ENCODE data around the gene F8. TPM values are rescaled to one million over a fixed set of nuclear protein-coding genes. Genes with fewer than 3 reads are reported as not detected.

F8 gene
- total RNA-seq, 1 experiment from 2014 or later, result 1.9 TPM

Other genes starting within 250 kb of the F8 start
- gene MPP1, start 217.2 kb downstream of the F8 start, total RNA-seq (2014; rRNA removed; shearing (Covaris generic)), result 13.8 and 14.3 TPM in 2 replicates
- gene SMIM9, start 188.1 kb downstream of the F8 start, total RNA-seq (2014; rRNA removed; shearing (Covaris generic)), result not detected in 2 replicates
- 8.9 and 9.5 TPM in 2 replicates for gene F8A1, start 136.4 kb downstream of the F8 start, total RNA-seq (2014; rRNA removed; shearing (Covaris generic))
- gene FUNDC2, start 4.1 kb upstream of the F8 start, total RNA-seq (2014; rRNA removed; shearing (Covaris generic)), result 57.1 and 71.6 TPM in 2 replicates
- 22.7 and 23.6 TPM in 2 replicates for gene CMC4, start 48.4 kb upstream of the F8 start, total RNA-seq (2014; rRNA removed; shearing (Covaris generic))
- gene MTCP1, start 48.4 kb upstream of the F8 start, total RNA-seq (2014; rRNA removed; shearing (Covaris generic)), result 2.3 TPM in 2 replicates
- 9.3 and 12.9 TPM in 2 replicates for gene BRCC3, start 48.8 kb upstream of the F8 start, total RNA-seq (2014; rRNA removed; shearing (Covaris generic))
- 106 and 112 TPM in 2 replicates for gene VBP1, start 193.7 kb upstream of the F8 start, total RNA-seq (2014; rRNA removed; shearing (Covaris generic))
- gene RAB39B, start 241.8 kb upstream of the F8 start, total RNA-seq (2014; rRNA removed; shearing (Covaris generic)), result 0.10 and 0.48 TPM in 2 replicates